Osteoblast (primary cell): Measurements from ENCODE around the gene ST6GALNAC5. TPM values are rescaled to one million over a fixed set of nuclear protein-coding genes. Genes with fewer than 3 reads are reported as not detected.

Source experiments
- DNase-seq: peaks from one replicate; pipeline ENCODE4 v3.0.0; 2011; ENCODE audit warnings: low spot score, mixed read lengths; ENCODE audit not compliant: insufficient read length; ENCODE audit errors: missing footprints
- H2AFZ ChIP-seq: 2 replicates; pipeline ENCODE4 v1.6.0; 2011; ENCODE audit warnings: mild to moderate bottlenecking, low read length
- H3K27ac ChIP-seq: 2 replicates; pipeline ENCODE4 v1.5.1; 2011; ENCODE audit warnings: mild to moderate bottlenecking, low read depth, low read length, moderate library complexity
- H3K27me3 ChIP-seq: 2 replicates; pipeline ENCODE4 v1.6.0; 2012; ENCODE audit warnings: mild to moderate bottlenecking, control low read depth, inconsistent platforms, low read length, moderate library complexity; ENCODE audit not compliant: insufficient read depth
- H3K36me3 ChIP-seq: 2 replicates; pipeline ENCODE4 v1.5.1; 2011; ENCODE audit warnings: mild to moderate bottlenecking, low read length, control low read depth, moderate library complexity; ENCODE audit not compliant: insufficient read depth
- H3K4me1 ChIP-seq: 2 replicates; pipeline ENCODE4 v1.5.1; 2011; ENCODE audit warnings: mild to moderate bottlenecking, low read length, control low read depth, moderate library complexity; ENCODE audit not compliant: insufficient read depth
- H3K4me2 ChIP-seq: 2 replicates; pipeline ENCODE4 v1.6.0; 2011; ENCODE audit warnings: mild to moderate bottlenecking, low read length; ENCODE audit not compliant: insufficient read depth
- H3K4me3 ChIP-seq: fragments of 200-600 bp; sonication (generic); 3 replicates; pipeline ENCODE4 v1.5.1; 2012; ENCODE audit warnings: mild to moderate bottlenecking, low read length, inconsistent platforms; ENCODE audit not compliant: insufficient read depth
- H3K79me2 ChIP-seq: 2 replicates; pipeline ENCODE4 v1.6.0; 2012; ENCODE audit warnings: mild to moderate bottlenecking, low read length, control low read depth, inconsistent platforms; ENCODE audit not compliant: insufficient read depth
- H3K9me3 ChIP-seq: 2 replicates; pipeline ENCODE4 v1.5.1; 2011; ENCODE audit warnings: low read depth, low read length, control low read depth
- H4K20me1 ChIP-seq: 2 replicates; pipeline ENCODE4 v1.6.0; 2012; ENCODE audit warnings: mild to moderate bottlenecking, low read length, control low read depth; ENCODE audit not compliant: insufficient read depth
- CTCF ChIP-seq: IDR thresholded peaks from 2 replicates; pipeline ENCODE4 v1.5.1; 2011; ENCODE audit warnings: mild to moderate bottlenecking, low read depth, low read length, moderate library complexity; ENCODE audit errors: extremely low read depth
- total RNA-seq: library from RNA; depleted of rRNA; stranded (reverse); fragments of >200 nt; gene quantifications from 2 replicates; pipeline ENCODE4 v1.2.3, GENCODE V29; 2012

Gene ST6GALNAC5
- total RNA-seq, 1 donor: 1.1 TPM

DNA sequence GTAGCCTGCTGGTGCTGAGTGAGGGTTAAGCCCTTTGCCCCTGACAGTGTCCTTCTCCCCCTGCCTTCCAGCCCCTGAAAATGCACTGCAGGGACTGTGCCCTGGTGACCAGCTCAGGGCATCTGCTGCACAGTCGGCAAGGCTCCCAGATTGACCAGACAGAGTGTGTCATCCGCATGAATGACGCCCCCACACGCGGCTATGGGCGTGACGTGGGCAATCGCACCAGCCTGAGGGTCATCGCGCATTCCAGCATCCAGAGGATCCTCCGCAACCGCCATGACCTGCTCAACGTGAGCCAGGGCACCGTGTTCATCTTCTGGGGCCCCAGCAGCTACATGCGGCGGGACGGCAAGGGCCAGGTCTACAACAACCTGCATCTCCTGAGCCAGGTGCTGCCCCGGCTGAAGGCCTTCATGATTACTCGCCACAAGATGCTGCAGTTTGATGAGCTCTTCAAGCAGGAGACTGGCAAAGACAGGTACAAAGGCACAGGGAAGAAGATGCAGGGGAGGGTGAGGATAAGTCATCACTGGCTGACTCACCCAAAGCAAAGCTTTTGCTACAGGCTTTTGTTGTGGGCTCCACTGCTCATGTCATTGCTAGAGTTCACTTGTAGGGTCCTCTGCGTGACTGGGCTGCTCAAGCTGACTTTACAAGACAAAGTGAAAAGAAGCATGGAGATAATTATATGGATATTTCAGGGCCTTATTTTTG lies 177.0 kb downstream of the ST6GALNAC5 start:
- TF ChIP-seq CTCF: no peak
- Histone ChIP-seq H3K36me3 (no peaks in the 10 kb centered on the region), H3K79me2 (no peaks in the 10 kb centered on the region), H3K9me3 (no peaks in the 10 kb centered on the region), H3K4me1 (peaks cover 9% of the 10 kb centered on the region), H3K4me3 (no peak overlapping the region), H3K27ac (no peak overlapping the region), H4K20me1 (no peaks in the 10 kb centered on the region), H3K4me2 (no peak overlapping the region), H2AFZ (no peak overlapping the region), H3K27me3 (no peaks in the 10 kb centered on the region)
- DNase-seq: no peak

DNA sequence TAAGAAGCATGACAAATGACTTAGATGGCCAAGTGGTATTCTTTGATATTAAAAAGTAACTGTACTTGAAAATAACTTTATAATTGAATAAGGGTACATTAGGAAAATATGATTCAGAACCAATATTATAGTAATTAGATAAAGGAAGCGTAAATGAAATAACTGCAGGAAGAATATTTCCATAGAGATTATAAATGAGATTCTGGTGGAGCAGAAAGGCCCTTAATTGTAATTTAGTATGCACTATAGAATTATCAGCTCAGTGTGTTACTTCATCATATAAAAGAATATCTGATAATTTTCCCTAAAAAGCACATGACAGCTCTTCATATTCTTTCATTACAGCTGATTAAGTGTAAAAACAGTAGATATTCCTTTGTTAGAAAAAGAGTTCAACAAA lies 180.3 kb downstream of the ST6GALNAC5 start:
- Histone ChIP-seq H4K20me1 (no peaks in the 10 kb centered on the region), H3K79me2 (no peaks in the 10 kb centered on the region), H2AFZ (no peak overlapping the region), H3K4me3 (no peak overlapping the region), H3K27me3 (no peaks in the 10 kb centered on the region), H3K27ac (no peak overlapping the region), H3K9me3 (no peaks in the 10 kb centered on the region), H3K36me3 (no peaks in the 10 kb centered on the region), H3K4me1 (no peaks in the 10 kb centered on the region), H3K4me2 (no peak overlapping the region)
- no peak for DNase-seq
- no peak for TF ChIP-seq CTCF

DNA sequence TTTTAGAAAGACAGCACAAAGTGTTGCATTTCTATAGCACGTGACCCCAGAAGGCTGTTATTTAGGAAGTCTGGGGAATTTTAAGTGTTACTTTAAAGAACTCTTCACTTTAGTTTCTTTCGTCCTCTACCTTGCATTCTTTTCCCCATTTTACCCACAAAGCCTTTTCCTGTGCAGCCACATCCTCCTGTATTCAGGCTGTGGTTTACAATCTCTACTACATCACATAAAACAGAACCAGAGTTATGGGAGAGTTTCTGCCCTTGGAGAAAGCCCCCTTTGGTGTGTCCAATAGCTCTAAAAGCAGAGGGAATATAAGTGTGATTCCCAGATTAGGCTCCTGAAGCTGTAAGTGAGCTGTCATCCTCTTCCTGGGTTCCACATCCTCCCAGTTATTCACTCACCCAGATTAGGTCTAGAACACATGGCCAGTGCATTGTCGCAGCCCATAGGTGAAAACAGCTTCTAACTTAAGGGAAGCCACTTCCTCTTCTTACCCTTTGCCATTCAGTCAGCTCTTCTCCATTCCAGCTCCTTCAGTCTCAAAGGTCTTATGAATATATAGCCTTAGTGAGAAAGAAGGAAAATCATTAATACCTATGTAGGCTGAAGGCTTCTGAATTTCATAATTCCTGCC lies 180.8 kb downstream of the ST6GALNAC5 start:
- H3K4me2 ChIP-seq: no peak overlapping the region
- H3K4me1 ChIP-seq: no peaks in the 10 kb centered on the region
- H3K36me3 ChIP-seq: no peaks in the 10 kb centered on the region
- no peak for DNase-seq
- H4K20me1 ChIP-seq: no peaks in the 10 kb centered on the region
- H3K27ac ChIP-seq: no peak overlapping the region
- no peaks in the 10 kb centered on the region for H3K79me2 ChIP-seq
- no peak for TF ChIP-seq CTCF
- H3K9me3 ChIP-seq: no peaks in the 10 kb centered on the region
- no peaks in the 10 kb centered on the region for H3K27me3 ChIP-seq
- H2AFZ ChIP-seq: no peak overlapping the region
- H3K4me3 ChIP-seq: no peak overlapping the region

DNA sequence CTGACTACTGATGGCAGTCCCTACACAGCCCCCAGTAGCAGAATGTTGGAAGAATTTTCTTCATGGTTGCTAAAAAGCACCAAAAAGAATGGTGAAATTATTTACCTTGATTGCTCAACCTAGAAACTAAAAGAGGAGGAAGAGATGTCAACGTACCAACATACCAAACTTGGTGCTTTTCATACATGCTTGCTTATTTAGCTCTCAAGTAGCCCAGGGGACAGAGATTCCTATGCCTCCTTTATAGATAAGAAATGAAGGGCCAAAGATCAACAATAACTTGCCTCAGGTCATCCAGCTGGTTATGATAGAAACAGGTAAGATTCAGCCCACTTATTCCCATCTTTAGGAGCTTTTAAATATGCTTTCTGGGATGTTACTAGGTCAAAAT lies 181.3 kb downstream of the ST6GALNAC5 start:
- TF ChIP-seq CTCF: no peak
- Histone ChIP-seq H3K4me3 (no peak overlapping the region), H2AFZ (no peak overlapping the region), H3K4me2 (no peak overlapping the region), H3K79me2 (no peaks in the 10 kb centered on the region), H3K27ac (no peak overlapping the region), H3K4me1 (no peaks in the 10 kb centered on the region), H3K9me3 (no peaks in the 10 kb centered on the region), H3K27me3 (no peaks in the 10 kb centered on the region), H3K36me3 (no peaks in the 10 kb centered on the region), H4K20me1 (no peaks in the 10 kb centered on the region)
- no peak for DNase-seq
